MM.1S (cell line): ENCODE measurements around the gene BLOC1S1.

Source experiments
- DNase-seq: peaks from one replicate; pipeline ENCODE4 v3.0.0-alpha.2; 2015
- H2AFZ ChIP-seq: fragments of 300-600 bp; sonication (generic); 2 replicates; pipeline ENCODE4 v1.6.0; 2016; ENCODE audit warnings: antibody characterized with exemption, low read length
- H3F3A ChIP-seq: fragments of 300-600 bp; sonication (generic); 2 replicates; pipeline ENCODE4 v1.6.1; 2016; ENCODE audit warnings: mild to moderate bottlenecking, antibody characterized with exemption, low read length, moderate library complexity, mixed read lengths; ENCODE audit not compliant: insufficient read depth
- H3K27ac ChIP-seq: fragments of 300-600 bp; sonication (generic); 2 replicates; pipeline ENCODE4 v1.5.1; 2016; ENCODE audit warnings: mild to moderate bottlenecking, low read length
- H3K27me3 ChIP-seq: fragments of 300-600 bp; sonication (generic); replicated peaks from 2 replicates; pipeline ENCODE4 v1.6.0; 2016; ENCODE audit warnings: low read length; ENCODE audit not compliant: insufficient read depth
- H3K36me3 ChIP-seq: fragments of 300-600 bp; sonication (generic); replicated peaks from 2 replicates; pipeline ENCODE4 v1.6.1; 2016; ENCODE audit warnings: mild to moderate bottlenecking, low read length, mixed read lengths; ENCODE audit not compliant: insufficient read depth
- H3K4me1 ChIP-seq: fragments of 300-600 bp; sonication (generic); 2 replicates; pipeline ENCODE4 v1.6.1; 2016; ENCODE audit warnings: low read length, mixed read lengths
- H3K4me2 ChIP-seq: fragments of 300-600 bp; sonication (generic); 2 replicates; pipeline ENCODE4 v1.6.0; 2016; ENCODE audit warnings: low read depth, low read length
- H3K4me3 ChIP-seq: fragments of 300-600 bp; sonication (generic); 2 replicates; pipeline ENCODE4 v1.5.1; 2016; ENCODE audit warnings: low read length, mixed read lengths
- H3K79me2 ChIP-seq: fragments of 300-600 bp; sonication (generic); 2 replicates; pipeline ENCODE4 v1.6.1; 2016; ENCODE audit warnings: mixed run types, low read length, mixed read lengths
- H3K9ac ChIP-seq: fragments of 300-600 bp; sonication (generic); 2 replicates; pipeline ENCODE4 v1.6.1; 2016; ENCODE audit warnings: low read length, mixed read lengths
- H3K9me2 ChIP-seq: fragments of 300-600 bp; sonication (generic); replicated peaks from 2 replicates; pipeline ENCODE4 v1.6.1; 2016; ENCODE audit warnings: mild to moderate bottlenecking, low read length, mixed read lengths; ENCODE audit not compliant: insufficient read depth
- H3K9me3 ChIP-seq: fragments of 300-600 bp; sonication (generic); replicated peaks from 2 replicates; pipeline ENCODE4 v1.6.1; 2016; ENCODE audit warnings: mild to moderate bottlenecking, low read length, mixed read lengths; ENCODE audit not compliant: insufficient read depth
- H4K20me1 ChIP-seq: fragments of 300-600 bp; sonication (generic); 2 replicates; pipeline ENCODE4 v1.6.1; 2016; ENCODE audit warnings: mild to moderate bottlenecking, low read length, moderate library complexity, mixed read lengths; ENCODE audit not compliant: insufficient read depth
- CTCF ChIP-seq: fragments of 300-600 bp; sonication (generic); IDR thresholded peaks from 2 replicates; pipeline ENCODE4 v1.5.1; 2016; ENCODE audit warnings: antibody characterized with exemption, low read length, mixed read lengths
- EZH2 ChIP-seq: fragments of 300-600 bp; sonication (generic); optimal IDR thresholded peaks from 2 replicates; pipeline ENCODE3; 2017; ENCODE audit warnings: low read depth, mild to moderate bottlenecking, antibody characterized with exemption, low read length, mixed read lengths
- EZH2phosphoT487 ChIP-seq: fragments of 300-600 bp; sonication (generic); IDR thresholded peaks from 2 replicates; pipeline ENCODE4 v1.6.1; 2018; ENCODE audit warnings: antibody characterized with exemption, low read length

BLOC1S1 gene

GRCh38 chr12:55738123-55739024, 22.5 kb downstream of the BLOC1S1 start:
- DNase-seq: peak; percentile 91
- Histone ChIP-seq H3K4me1 (peaks cover 12% of the 10 kb centered on the region), H2AFZ (peak overlapping the region; percentile 93), H3K9me2 (no peaks in the 10 kb centered on the region), H3K36me3 (no peaks in the 10 kb centered on the region), H3K9me3 (no peaks in the 10 kb centered on the region), H3K27me3 (0 out of 2 replicates have a peak, but pooled peaks cover 4% of the 10 kb centered on the region), H4K20me1 (no peaks in the 10 kb centered on the region), H3F3A (peaks cover 8% of the 10 kb centered on the region; the same call in 1 of the 2 replicates), H3K27ac (peak overlapping the region; percentile 64; the same call in 1 of the 2 replicates), H3K79me2 (no peaks in the 10 kb centered on the region), H3K9ac (peak overlapping the region; percentile 73), H3K4me3 (peak overlapping the region; percentile 90), H3K4me2 (peak overlapping the region; percentile 89)
- TF ChIP-seq EZH2phosphoT487 (no peak), EZH2 (no peak), CTCF (peak; percentile 81)

GRCh38 chr12:55739025-55739378, 23.2 kb downstream of the BLOC1S1 start:
- Histone ChIP-seq H3K36me3 (no peaks in the 10 kb centered on the region), H3K9me2 (no peaks in the 10 kb centered on the region), H3F3A (peaks cover 8% of the 10 kb centered on the region; the same call in 1 of the 2 replicates), H3K4me1 (peaks cover 13% of the 10 kb centered on the region), H4K20me1 (no peaks in the 10 kb centered on the region), H3K79me2 (no peaks in the 10 kb centered on the region), H3K9ac (no peak overlapping the region), H3K4me2 (peak overlapping the region; percentile 89; the same call in 1 of the 2 replicates), H3K9me3 (no peaks in the 10 kb centered on the region), H3K27me3 (0 out of 2 replicates have a peak, but pooled peaks cover 4% of the 10 kb centered on the region), H2AFZ (peak overlapping the region; percentile 93; the same call in 1 of the 2 replicates), H3K27ac (no peak overlapping the region), H3K4me3 (peak overlapping the region; percentile 90)
- no peak for DNase-seq
- no peak for TF ChIP-seq EZH2phosphoT487
- TF ChIP-seq CTCF: no peak
- no peak for TF ChIP-seq EZH2

- peaks cover 8% of the 10 kb centered on the region for H3F3A ChIP-seq
- no peaks in the 10 kb centered on the region for H4K20me1 ChIP-seq
- H3K4me3 ChIP-seq: peak overlapping the region; percentile 56
- no peaks in the 10 kb centered on the region for H3K9me3 ChIP-seq
- no peak overlapping the region for H3K9ac ChIP-seq
- 0 out of 2 replicates have a peak, but pooled peaks cover 4% of the 10 kb centered on the region for H3K27me3 ChIP-seq
- no peaks in the 10 kb centered on the region for H3K79me2 ChIP-seq
- H2AFZ ChIP-seq: peak overlapping the region; percentile 93
- no peaks in the 10 kb centered on the region for H3K9me2 ChIP-seq
- peaks cover 16% of the 10 kb centered on the region for H3K4me1 ChIP-seq
- DNase-seq: no peak
- no peak overlapping the region for H3K27ac ChIP-seq
- H3K36me3 ChIP-seq: no peaks in the 10 kb centered on the region
- H3K4me2 ChIP-seq: peak overlapping the region; percentile 90
- TF ChIP-seq EZH2phosphoT487: no peak
- no peak for TF ChIP-seq EZH2
- no peak for TF ChIP-seq CTCF
Observed at GRCh38 chr12:55741931-55742680, 26.3 kb downstream of the BLOC1S1 start.
